C1 segment of cervical spinal cord (tissue), 14 donors: ENCODE data around the gene NAALADL1.
A peak's percentile ranks its signal among the peaks of the same experiment; 100 is the strongest.
"Not testable (repeated sequence)": the region's sequence is repeated elsewhere in the genome, so short reads cannot be mapped to it uniquely, and the experiment has no call there.

Experiments
- DNase-seq, 14 donors: peaks; one replicate each; lab custom pipeline; 2025; lab: John Stamatoyannopoulos, UW

Gene NAALADL1

GRCh38 chr11:65053827-65054508, 4.4 kb downstream of the NAALADL1 start:
- DNase-seq, result no peak

GRCh38 chr11:65051398-65051858, 6.9 kb downstream of the NAALADL1 start:
- DNase-seq, result no peak

GRCh38 chr11:65047581-65048422, 10.6 kb downstream of the NAALADL1 start:
- DNase-seq, result no peak

GRCh38 chr11:65045728-65046127, 12.6 kb downstream of the NAALADL1 start:
- no peak for DNase-seq

- no peak for DNase-seq
Measured at GRCh38 chr11:65045061-65045460, 13.3 kb downstream of the NAALADL1 start.

GRCh38 chr11:65043881-65044501, 14.4 kb downstream of the NAALADL1 start:
- DNase-seq, result peak in 3 of 14 donors; percentile 10 to 14 (median 11)

GRCh38 chr11:65042891-65043290, 15.5 kb downstream of the NAALADL1 start:
- DNase-seq, result no peak

GRCh38 chr11:65040847-65041622, 17.3 kb downstream of the NAALADL1 start, which contains the start of gene SAC3D1:
Gene SAC3D1 (plus strand): TSS chr11:65041210. CDS start chr11:65041293, 83 bp downstream.
- peak; percentile 23 to 96 (median 86) for DNase-seq

- no peak for DNase-seq
Measured at GRCh38 chr11:65040520-65040846, 17.9 kb downstream of the NAALADL1 start.

- peak in 11 of 14 donors; percentile 13 to 77 (median 37) for DNase-seq
Measured at GRCh38 chr11:65036931-65037330, 21.4 kb downstream of the NAALADL1 start.

- no peak for DNase-seq
Measured at GRCh38 chr11:65035579-65035978, 22.8 kb downstream of the NAALADL1 start.

GRCh38 chr11:65034423-65034822, 23.9 kb downstream of the NAALADL1 start:
- DNase-seq, result no peak

GRCh38 chr11:65032216-65032615, 26.1 kb downstream of the NAALADL1 start:
- DNase-seq, result no peak

- peak; percentile 75 to 99 (median 94) for DNase-seq
Measured at GRCh38 chr11:65027213-65028067, 30.9 kb downstream of the NAALADL1 start, which contains the start of gene SNX15. Gene SNX15 (plus strand): TSS chr11:65027439. CDS start chr11:65027538, 99 bp downstream.

- no peak for DNase-seq
Measured at GRCh38 chr11:65026810-65027209, 31.5 kb downstream of the NAALADL1 start.

GRCh38 chr11:65023502-65023901, 34.9 kb downstream of the NAALADL1 start:
- DNase-seq, result not testable (repeated sequence)

GRCh38 chr11:65021509-65021908, 36.8 kb downstream of the NAALADL1 start:
- DNase-seq, result no peak

GRCh38 chr11:65021003-65021402, 37.4 kb downstream of the NAALADL1 start:
- DNase-seq, result no peak

GRCh38 chr11:65019824-65020223, 38.5 kb downstream of the NAALADL1 start:
- DNase-seq, result no peak

- DNase-seq, result no peak
Measured at GRCh38 chr11:65017937-65018336, 40.4 kb downstream of the NAALADL1 start.
